DOHH2 (cell line): Measurements from ENCODE around the gene FANCI.

ENCODE experiments used
- EZH2phosphoT487 ChIP-seq: fragments of 200-600 bp; sonication (generic); IDR thresholded peaks from 2 replicates; pipeline ENCODE4 v1.6.1; 2017; ENCODE audit warnings: borderline replicate concordance, mild to moderate bottlenecking, antibody characterized with exemption, low read length, moderate library complexity, mixed read lengths
- TF ChIP-seq, protein P1 (sequence below): fragments of 200-600 bp; sonication (generic); IDR thresholded peaks from one replicate; pipeline ENCODE4 v1.5.1; 2014; ENCODE audit warnings: antibody characterized with exemption, mild to moderate bottlenecking, low read depth, low read length; ENCODE audit not compliant: poor library complexity, severe bottlenecking

DNA sequence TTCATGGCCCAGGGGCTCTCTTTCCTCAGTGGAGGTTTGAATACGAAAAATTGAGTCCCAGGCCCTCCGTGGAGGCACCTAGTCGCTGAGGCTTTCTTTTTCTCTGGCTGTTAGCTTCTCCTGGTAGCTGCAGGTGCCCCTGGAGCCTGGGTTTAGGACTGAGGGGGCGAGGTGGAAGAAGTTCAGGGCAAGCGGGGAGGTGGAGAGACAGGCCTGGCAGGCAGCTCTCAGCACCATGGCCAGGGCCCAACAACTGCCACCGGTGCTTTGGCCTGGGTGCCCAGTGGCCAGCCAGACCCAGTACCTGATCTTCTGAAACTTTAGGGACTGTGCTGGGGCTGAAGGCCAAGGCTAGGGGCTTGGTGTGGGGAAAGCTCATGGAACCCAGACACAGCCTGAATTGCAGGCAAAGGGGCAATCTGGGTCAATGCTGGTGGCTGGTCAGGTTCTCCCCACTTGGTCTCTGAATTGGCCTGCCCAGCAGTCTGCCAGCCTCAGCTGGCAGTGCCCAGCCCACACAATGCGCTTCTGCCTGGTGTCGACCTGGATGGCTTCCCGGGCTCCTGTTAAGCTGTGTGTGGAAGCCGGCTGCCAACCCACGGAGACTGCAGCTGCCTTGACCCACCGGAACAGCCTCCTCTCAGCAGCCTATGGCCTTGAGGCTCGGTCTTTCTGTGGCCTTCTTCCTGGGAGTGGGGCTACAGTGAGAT is 121.1 kb downstream of the FANCI start:
- TF ChIP-seq, protein P1, sequence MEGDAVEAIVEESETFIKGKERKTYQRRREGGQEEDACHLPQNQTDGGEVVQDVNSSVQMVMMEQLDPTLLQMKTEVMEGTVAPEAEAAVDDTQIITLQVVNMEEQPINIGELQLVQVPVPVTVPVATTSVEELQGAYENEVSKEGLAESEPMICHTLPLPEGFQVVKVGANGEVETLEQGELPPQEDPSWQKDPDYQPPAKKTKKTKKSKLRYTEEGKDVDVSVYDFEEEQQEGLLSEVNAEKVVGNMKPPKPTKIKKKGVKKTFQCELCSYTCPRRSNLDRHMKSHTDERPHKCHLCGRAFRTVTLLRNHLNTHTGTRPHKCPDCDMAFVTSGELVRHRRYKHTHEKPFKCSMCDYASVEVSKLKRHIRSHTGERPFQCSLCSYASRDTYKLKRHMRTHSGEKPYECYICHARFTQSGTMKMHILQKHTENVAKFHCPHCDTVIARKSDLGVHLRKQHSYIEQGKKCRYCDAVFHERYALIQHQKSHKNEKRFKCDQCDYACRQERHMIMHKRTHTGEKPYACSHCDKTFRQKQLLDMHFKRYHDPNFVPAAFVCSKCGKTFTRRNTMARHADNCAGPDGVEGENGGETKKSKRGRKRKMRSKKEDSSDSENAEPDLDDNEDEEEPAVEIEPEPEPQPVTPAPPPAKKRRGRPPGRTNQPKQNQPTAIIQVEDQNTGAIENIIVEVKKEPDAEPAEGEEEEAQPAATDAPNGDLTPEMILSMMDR: no peak
- no peak for TF ChIP-seq EZH2phosphoT487
